ENCODE results near the gene KMT2E.

Gene KMT2E

GRCh38 chr7:105096306-105096705 lies 82.3 kb downstream of the KMT2E start:
- DNase-seq, result no peak

- DNase-seq, result peak; percentile 93
Measured at GRCh38 chr7:105097619-105098018, 83.6 kb downstream of the KMT2E start.

- DNase-seq, result peak; percentile 4
Measured at GRCh38 chr7:105098863-105099515, 85.0 kb downstream of the KMT2E start.

DNA sequence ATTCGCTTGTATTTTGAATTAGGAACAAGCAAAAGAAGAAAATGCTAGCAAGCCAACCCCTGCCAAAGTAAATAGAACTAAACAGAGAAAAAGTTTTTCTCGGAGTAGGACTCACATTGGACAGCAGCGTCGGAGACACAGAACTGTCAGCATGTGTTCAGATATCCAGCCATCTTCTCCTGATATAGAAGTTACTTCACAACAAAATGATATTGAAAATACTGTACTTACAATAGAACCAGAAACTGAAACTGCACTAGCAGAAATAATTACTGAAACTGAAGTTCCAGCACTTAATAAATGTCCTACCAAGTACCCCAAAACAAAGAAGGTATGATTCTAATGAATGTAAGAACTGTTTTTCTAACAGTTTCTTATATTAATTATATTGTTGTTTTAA lies 87.9 kb downstream of the KMT2E start:
- DNase-seq, result no peak

- DNase-seq, result no peak
Measured at GRCh38 chr7:105102557-105103352, 88.8 kb downstream of the KMT2E start.

- no peak for DNase-seq
Measured at GRCh38 chr7:105105579-105105978, 91.6 kb downstream of the KMT2E start.

- DNase-seq, result peak; percentile 13
Measured at GRCh38 chr7:105106473-105106872, 92.5 kb downstream of the KMT2E start.

DNA sequence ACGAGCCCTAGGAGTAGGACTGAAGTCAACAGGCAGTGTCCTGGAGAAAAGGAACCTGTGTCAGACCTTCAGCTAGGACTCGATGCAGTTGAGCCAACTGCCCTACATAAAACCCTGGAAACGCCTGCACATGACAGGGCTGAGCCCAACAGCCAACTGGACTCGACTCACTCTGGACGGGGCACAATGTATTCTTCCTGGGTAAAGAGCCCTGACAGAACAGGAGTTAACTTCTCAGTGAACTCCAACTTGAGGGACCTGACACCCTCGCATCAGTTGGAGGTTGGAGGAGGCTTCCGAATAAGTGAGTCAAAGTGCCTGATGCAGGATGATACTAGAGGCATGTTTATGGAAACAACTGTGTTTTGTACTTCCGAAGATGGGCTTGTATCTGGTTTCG lies 93.5 kb downstream of the KMT2E start:
- no peak for DNase-seq

DNA sequence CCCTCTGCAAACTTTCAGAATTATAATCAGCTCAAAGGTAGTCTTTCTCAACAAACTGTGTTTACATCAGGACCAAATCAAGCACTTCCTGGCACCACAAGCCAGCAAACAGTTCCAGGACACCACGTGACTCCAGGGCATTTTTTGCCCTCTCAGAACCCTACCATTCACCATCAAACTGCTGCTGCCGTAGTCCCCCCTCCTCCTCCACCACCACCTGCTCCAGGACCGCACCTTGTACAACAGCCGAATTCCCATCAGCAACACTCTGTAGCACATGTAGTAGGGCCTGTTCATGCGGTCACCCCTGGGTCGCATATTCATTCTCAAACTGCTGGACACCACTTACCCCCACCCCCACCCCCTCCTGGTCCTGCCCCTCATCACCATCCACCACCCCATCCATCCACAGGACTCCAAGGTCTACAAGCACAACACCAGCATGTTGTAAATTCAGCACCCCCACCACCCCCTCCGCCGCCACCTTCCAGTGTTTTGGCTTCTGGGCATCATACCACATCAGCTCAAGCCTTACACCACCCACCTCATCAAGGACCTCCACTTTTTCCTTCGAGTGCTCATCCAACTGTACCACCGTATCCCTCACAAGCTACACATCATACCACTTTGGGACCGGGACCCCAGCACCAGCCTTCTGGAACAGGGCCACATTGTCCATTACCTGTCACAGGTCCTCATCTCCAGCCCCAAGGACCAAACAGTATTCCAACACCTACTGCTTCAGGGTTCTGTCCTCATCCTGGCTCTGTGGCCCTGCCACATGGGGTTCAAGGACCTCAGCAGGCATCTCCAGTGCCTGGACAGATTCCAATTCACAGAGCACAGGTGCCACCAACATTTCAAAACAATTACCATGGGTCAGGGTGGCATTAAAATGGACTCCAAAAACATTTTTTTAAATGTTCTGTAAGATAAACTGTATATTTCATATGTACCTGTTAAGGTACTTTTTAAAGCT lies 98.7 kb downstream of the KMT2E start:
- DNase-seq, result no peak

DNA sequence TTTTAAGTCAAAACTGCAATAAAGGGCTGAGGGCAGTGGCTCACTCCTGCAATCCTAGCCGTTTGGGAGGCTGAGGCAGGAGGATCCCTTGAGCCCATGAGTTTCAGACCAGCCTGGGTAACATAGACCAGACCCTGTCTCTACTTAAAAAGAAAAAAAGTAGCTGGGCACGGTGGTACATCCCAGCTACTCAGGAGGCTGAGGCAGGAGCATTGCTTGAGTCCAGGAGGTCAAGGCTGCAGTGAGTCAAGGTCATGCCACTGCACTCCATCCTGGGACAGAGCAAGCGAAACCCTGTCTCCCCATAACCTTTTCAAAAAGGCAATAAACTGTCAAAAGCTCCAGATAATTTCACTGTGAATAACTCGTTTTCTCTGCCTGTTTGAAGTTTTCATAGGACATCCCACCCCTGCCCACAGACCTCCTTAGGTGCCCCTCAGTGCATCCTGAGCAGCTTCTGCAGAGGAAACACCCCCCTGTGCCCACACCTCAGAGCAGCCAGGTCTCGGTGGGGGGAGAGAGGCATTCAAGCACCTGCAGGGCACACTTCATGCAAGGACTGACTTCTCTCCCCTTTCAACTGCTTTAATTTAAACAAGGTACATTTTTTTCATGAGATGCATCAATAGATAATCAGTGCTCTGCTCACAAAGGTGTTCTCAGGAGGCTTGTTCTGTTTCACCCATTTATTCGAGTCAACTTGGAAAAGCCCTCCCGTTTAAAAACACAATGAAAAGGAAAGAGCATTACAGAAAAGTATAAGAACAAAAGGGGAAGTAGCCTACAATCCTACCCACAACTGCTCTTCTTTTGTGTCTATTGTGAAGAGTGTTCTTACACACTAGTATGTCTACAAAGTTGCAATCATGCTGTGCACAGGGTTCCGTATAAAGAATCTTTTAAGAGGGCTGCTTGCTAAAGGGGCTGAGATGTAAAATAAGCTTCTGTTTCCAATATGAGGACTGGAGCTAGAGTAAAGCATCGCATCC lies 104.9 kb downstream of the KMT2E start:
- no peak for DNase-seq

DNA sequence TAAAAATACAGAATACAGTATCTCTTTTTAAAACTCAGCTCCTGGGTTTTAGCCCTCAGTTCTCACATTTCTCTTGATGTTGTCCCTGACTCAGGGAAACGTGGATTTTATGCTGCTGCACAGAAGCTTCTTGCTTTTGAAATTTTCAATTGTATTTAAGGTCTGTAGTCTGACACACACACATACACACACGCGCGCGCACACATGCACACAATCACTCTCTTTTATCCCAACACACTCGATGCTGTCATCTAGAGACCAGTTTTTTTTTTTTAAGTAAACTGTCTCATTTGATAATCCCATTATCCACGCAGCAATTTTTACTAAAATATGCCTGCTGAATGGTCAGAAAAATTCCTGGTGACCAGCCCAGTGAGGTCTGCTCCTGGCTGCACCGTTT lies 108.6 kb downstream of the KMT2E start:
- no peak for DNase-seq

- DNase-seq, result no peak
Measured at GRCh38 chr7:105125745-105126144, 111.7 kb downstream of the KMT2E start.

- no peak for DNase-seq
Measured at GRCh38 chr7:105126436-105126975, 112.5 kb downstream of the KMT2E start.

GRCh38 chr7:105127179-105127578 lies 113.2 kb downstream of the KMT2E start:
- no peak for DNase-seq

DNA sequence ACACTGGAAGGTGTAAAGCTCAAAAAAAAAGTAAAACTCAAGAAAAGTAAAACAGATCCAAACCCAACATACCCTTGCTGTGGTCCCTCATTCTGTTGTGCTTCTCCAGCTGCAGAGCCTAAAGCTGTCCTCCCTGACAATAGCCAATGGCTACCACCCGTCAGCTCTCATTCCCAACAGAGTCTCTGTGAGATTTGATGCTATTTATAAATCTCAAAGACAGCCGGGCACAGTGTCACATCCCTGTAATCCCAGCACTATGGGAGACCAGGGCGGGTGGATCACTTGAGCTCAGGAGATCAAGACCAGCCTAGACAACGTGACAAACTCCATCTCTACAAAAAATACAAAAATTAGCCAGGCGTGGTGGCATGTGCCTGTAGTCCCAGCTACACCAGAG lies 116.0 kb downstream of the KMT2E start:
- DNase-seq, result no peak

DNA sequence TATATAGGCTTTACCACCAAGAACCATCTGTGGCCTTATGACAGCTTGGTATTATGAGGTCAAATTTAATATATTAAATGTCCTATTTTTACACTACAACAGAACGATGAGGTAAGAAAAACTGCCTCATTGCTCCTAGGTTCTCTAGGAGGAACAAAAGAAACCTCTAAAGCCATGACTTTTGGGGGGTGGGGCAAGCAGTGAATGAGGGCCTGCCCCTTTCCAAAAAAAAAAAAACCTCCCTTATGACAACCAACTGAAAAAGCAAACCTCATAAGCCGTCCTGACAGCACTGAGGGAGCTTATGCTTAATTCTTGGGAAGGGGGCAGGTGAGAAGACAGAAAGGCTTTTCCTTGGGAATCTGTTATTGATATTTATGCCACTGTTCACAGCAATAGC lies 116.6 kb downstream of the KMT2E start:
- DNase-seq, result no peak

- peak; percentile 6 for DNase-seq
Measured at GRCh38 chr7:105131033-105131656, 117.1 kb downstream of the KMT2E start.

- no peak for DNase-seq
Measured at GRCh38 chr7:105131890-105132289, 117.9 kb downstream of the KMT2E start.

DNA sequence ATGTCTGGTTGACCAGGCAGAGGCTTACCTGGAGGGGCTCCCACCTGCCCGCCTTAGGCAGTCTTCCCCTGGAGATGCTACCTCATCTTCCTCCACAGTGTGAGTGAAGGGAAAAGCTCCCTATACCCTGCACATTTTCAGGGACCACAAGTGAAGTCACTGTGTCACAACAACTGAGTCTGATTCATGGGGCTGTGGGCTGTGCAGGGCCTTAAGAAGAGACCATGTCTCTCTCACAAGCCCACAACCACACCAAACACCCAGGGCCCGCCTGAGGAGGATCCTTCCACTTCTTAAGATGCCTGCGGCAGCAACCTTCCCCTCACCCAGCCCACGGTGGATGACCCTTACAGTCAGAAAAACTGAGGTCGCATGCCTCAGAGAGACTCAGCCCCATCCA lies 118.3 kb downstream of the KMT2E start:
- DNase-seq, result no peak

GRCh38 chr7:105132835-105133234 lies 118.8 kb downstream of the KMT2E start:
- DNase-seq, result no peak

DNA sequence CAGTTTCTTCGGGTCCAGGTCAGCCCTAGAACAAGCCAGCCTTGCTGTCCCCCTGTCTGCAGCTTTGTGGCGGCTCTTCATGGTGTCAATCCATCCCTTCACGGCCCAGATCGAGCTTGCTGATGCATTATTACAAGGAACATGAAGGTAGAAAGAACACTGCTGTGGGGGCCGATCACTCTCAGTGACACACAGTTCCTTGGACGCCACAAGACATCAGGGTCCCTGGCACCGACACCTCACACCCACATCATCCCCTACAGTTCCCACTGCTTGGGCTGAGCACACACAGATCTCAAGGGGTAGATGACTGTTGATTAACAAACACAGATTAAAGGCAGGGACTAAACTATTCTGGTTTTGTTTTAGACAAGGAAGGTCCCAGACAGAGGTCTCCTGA lies 119.4 kb downstream of the KMT2E start:
- DNase-seq, result no peak

All from fibroblast of skin of right quadriceps (primary cell).